DOHH2 (cell line): ENCODE results near the gene GRIP2.

ENCODE experiments used
- H3F3A ChIP-seq: fragments of 200-600 bp; sonication (generic), shearing (Covaris generic); 2 replicates; pipeline ENCODE4 v1.6.0; 2016; ENCODE audit warnings: antibody characterized with exemption, mild to moderate bottlenecking; ENCODE audit not compliant: control insufficient read depth, insufficient read depth
- H3K27ac ChIP-seq: fragments of 200-600 bp; sonication (generic); 2 replicates; pipeline ENCODE4 v1.5.1; 2014; ENCODE audit warnings: low read depth, mild to moderate bottlenecking, low read length, moderate library complexity
- H3K27me3 ChIP-seq: fragments of 200-600 bp; sonication (generic); 2 replicates; pipeline ENCODE4 v1.6.1; 2014; ENCODE audit warnings: mild to moderate bottlenecking, low read length, mixed read lengths; ENCODE audit not compliant: control insufficient read depth
- H3K36me3 ChIP-seq: fragments of 200-600 bp; sonication (generic); 2 replicates; pipeline ENCODE4 v1.6.1; 2014; ENCODE audit warnings: mild to moderate bottlenecking, low read length, moderate library complexity, mixed read lengths; ENCODE audit not compliant: control insufficient read depth
- H3K4me1 ChIP-seq: fragments of 200-600 bp; sonication (generic); 2 replicates; pipeline ENCODE4 v1.6.1; 2014; ENCODE audit warnings: mild to moderate bottlenecking, low read length, mixed read lengths; ENCODE audit not compliant: control insufficient read depth
- H3K4me2 ChIP-seq: fragments of 200-600 bp; sonication (generic); 2 replicates; pipeline ENCODE4 v1.6.0; 2014; ENCODE audit warnings: mild to moderate bottlenecking, low read length, moderate library complexity
- H3K4me3 ChIP-seq: fragments of 200-600 bp; sonication (generic); 2 replicates; pipeline ENCODE4 v1.5.1; 2014; ENCODE audit warnings: mild to moderate bottlenecking, low read length, mixed read lengths
- H3K79me2 ChIP-seq: fragments of 200-600 bp; sonication (generic); 2 replicates; pipeline ENCODE4 v1.6.1; 2014; ENCODE audit warnings: mild to moderate bottlenecking, low read length, mixed read lengths; ENCODE audit not compliant: control insufficient read depth
- H3K9me2 ChIP-seq: fragments of 200-600 bp; sonication (generic); replicated peaks from 2 replicates; pipeline ENCODE4 v1.6.1; 2014; ENCODE audit warnings: mild to moderate bottlenecking, low read length, mixed read lengths; ENCODE audit not compliant: control insufficient read depth
- H3K9me3 ChIP-seq: fragments of 200-600 bp; sonication (generic); 2 replicates; pipeline ENCODE4 v1.6.1; 2014; ENCODE audit warnings: antibody characterized with exemption, low read length, mixed read lengths; ENCODE audit not compliant: control insufficient read depth, insufficient read depth
- H4K20me1 ChIP-seq: fragments of 200-600 bp; sonication (generic); 2 replicates; pipeline ENCODE4 v1.6.0; 2014; ENCODE audit warnings: low read depth, mild to moderate bottlenecking, antibody characterized with exemption, low read length, moderate library complexity; ENCODE audit not compliant: control insufficient read depth, insufficient read depth
- EZH2phosphoT487 ChIP-seq: fragments of 200-600 bp; sonication (generic); IDR thresholded peaks from 2 replicates; pipeline ENCODE4 v1.6.1; 2017; ENCODE audit warnings: borderline replicate concordance, mild to moderate bottlenecking, antibody characterized with exemption, low read length, moderate library complexity, mixed read lengths
- TF ChIP-seq, protein P1 (sequence below): fragments of 200-600 bp; sonication (generic); IDR thresholded peaks from one replicate; pipeline ENCODE4 v1.5.1; 2014; ENCODE audit warnings: antibody characterized with exemption, mild to moderate bottlenecking, low read depth, low read length; ENCODE audit not compliant: poor library complexity, severe bottlenecking

Gene GRIP2

DNA sequence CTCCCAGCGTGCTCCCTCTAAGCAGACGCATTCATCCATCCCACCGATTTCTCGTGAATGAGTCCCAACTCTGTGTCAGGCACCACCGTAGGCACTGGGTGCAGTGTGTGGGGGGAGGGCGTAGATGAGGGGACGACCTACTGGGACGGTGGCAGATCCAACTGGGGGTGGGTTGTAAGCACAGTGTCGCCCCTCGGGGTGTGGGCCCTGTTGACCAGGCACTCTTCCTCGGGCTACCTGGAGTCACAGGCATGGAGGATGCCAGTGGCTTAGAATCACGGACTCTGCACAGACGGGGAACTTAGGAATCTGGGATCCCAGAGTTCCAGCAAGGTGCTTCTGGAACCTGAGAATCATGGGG, 71.5 kb downstream of the GRIP2 start:
- Histone ChIP-seq H3F3A (no peaks in the 10 kb centered on the region), H4K20me1 (no peaks in the 10 kb centered on the region), H3K79me2 (no peaks in the 10 kb centered on the region), H3K9me3 (no peaks in the 10 kb centered on the region), H3K9me2 (no peaks in the 10 kb centered on the region), H3K36me3 (peaks cover 69% of the 10 kb centered on the region), H3K27me3 (no peaks in the 10 kb centered on the region), H3K4me1 (no peaks in the 10 kb centered on the region), H3K4me2 (no peak overlapping the region), H3K27ac (no peak overlapping the region), H3K4me3 (no peak overlapping the region)
- TF ChIP-seq, protein P1, sequence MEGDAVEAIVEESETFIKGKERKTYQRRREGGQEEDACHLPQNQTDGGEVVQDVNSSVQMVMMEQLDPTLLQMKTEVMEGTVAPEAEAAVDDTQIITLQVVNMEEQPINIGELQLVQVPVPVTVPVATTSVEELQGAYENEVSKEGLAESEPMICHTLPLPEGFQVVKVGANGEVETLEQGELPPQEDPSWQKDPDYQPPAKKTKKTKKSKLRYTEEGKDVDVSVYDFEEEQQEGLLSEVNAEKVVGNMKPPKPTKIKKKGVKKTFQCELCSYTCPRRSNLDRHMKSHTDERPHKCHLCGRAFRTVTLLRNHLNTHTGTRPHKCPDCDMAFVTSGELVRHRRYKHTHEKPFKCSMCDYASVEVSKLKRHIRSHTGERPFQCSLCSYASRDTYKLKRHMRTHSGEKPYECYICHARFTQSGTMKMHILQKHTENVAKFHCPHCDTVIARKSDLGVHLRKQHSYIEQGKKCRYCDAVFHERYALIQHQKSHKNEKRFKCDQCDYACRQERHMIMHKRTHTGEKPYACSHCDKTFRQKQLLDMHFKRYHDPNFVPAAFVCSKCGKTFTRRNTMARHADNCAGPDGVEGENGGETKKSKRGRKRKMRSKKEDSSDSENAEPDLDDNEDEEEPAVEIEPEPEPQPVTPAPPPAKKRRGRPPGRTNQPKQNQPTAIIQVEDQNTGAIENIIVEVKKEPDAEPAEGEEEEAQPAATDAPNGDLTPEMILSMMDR: no peak
- TF ChIP-seq EZH2phosphoT487: no peak

DNA sequence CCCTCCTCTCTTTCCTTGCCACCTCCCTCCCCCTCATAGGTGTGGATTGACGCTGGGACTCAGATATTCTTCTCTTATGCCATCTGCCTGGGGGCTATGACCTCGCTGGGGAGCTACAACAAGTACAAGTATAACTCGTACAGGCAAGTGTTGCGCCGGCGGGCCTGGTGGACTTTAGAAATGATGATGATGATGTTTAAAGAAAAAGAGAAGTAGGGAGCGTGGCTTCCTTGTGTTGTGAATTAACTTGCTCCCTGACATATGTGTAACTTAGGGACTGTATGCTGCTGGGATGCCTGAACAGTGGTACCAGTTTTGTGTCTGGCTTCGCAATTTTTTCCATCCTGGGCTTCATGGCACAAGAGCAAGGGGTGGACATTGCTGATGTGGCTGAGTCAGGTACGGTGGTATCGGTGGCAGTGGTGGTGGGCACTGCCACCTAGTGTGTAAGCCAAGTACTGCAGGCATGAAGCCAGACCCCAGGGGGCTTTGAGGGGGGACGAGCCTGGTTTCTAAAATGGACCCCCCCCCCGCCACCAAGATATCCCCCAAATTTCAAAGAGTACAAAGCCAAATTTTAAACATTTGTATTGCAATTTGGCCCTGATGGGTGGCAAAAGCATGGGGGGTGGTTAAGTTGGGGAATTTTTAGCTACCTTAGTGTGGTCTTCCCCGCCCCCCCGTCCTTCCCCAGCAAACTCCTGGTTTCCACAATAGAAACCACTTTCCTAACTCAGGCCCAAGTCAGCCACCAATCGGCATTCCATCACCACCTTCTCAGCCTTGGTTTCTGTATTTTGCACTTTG, 72.1 kb downstream of the GRIP2 start:
- no peaks in the 10 kb centered on the region for H3K79me2 ChIP-seq
- no peaks in the 10 kb centered on the region for H4K20me1 ChIP-seq
- H3K4me1 ChIP-seq: no peaks in the 10 kb centered on the region
- H3K4me2 ChIP-seq: no peak overlapping the region
- no peaks in the 10 kb centered on the region for H3F3A ChIP-seq
- no peak overlapping the region for H3K4me3 ChIP-seq
- peaks cover 75% of the 10 kb centered on the region for H3K36me3 ChIP-seq
- no peak overlapping the region for H3K27ac ChIP-seq
- no peaks in the 10 kb centered on the region for H3K9me2 ChIP-seq
- TF ChIP-seq, protein P1: peak; percentile 93
- TF ChIP-seq EZH2phosphoT487: no peak
- no peaks in the 10 kb centered on the region for H3K9me3 ChIP-seq
- H3K27me3 ChIP-seq: no peaks in the 10 kb centered on the region

DNA sequence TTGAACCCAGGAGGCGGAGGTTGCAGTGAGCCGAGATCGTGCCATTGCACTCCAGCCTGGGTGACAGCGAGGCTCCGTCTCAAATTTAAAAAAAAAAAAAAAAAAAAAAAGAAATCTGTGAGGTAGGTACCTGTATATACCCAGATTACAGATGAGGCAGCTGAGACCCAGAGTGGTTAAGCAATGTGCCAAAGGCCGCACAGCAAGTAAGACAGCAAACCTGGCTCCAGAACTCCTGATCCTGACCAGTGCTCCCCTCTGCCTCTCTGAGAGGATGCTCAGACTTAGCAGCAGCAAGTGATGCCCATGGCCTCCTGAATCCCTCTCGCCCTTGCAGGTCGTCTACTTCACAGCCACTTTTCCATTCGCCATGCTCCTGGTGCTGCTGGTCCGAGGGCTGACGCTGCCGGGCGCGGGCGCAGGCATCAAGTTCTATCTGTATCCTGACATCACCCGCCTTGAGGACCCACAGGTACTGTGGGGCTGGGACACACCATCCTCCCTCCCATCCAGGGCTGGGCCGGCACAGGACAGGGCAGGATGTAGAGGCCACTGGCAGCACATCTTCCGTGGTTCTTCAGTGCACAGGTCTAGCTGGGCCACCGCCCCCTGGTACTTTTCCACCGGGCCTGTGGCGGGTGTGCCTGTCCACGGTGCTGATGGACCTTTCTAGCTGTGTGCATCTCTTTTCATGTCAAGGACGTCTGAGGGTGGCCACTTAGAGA, 73.8 kb downstream of the GRIP2 start:
- H3F3A ChIP-seq: no peaks in the 10 kb centered on the region
- H3K79me2 ChIP-seq: no peaks in the 10 kb centered on the region
- no peak overlapping the region for H3K4me2 ChIP-seq
- TF ChIP-seq, protein P1: no peak
- no peaks in the 10 kb centered on the region for H4K20me1 ChIP-seq
- H3K4me1 ChIP-seq: no peaks in the 10 kb centered on the region
- H3K27me3 ChIP-seq: no peaks in the 10 kb centered on the region
- H3K36me3 ChIP-seq: peaks cover 79% of the 10 kb centered on the region
- H3K27ac ChIP-seq: no peak overlapping the region
- no peak overlapping the region for H3K4me3 ChIP-seq
- no peaks in the 10 kb centered on the region for H3K9me2 ChIP-seq
- H3K9me3 ChIP-seq: no peaks in the 10 kb centered on the region
